Measurements from ENCODE around the gene DEFB123.

The DEFB123 gene, protein sequence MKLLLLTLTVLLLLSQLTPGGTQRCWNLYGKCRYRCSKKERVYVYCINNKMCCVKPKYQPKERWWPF

DNA sequence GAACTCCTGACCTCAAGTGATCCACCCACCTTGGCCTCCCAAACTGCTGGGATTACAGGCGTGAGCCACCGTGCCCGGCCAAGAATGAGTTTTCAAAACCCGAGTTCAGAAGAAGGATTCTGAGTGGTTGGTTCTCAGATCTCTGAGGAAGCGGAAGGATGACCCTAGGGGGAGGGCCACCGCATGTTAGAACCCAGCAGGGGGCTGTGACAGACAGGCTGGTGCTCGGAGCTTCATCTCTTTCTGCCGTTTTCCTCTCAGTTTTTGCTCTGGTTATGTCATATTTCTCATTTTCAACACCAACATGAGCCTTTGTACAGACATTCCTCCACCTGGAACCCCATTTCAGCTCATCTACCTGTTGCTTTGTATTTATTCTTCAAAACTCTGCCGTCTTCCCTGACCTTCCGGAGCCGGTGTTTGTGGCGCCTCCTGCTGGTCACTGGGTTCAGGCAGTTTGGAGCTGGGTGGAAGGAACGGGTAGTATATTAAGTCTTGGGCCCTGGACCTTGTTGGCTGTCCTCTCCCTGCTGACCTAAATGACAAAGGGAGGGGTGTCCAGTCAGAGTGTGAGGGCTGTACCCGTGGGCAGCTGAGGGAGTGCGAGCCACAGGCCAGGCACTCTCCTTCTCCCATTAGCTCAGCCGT lies at the start of gene DEFB123:
Gene DEFB123 (plus strand): TSS at position 621 of the 648 bp plus-strand sequence. CDS start 67 bp downstream, outside the sequence.
- no peak within 1 kb of the TSS for H3K4me3 ChIP-seq (ENCODE audit: low read length in 2 of 2)
- H3K4me1 ChIP-seq (ENCODE audit: control insufficient read depth in 2 of 2, insufficient read depth in 2 of 2, low read length in 2 of 2): no peaks in the 10 kb centered on the region
- H3K9me3 ChIP-seq (ENCODE audit: control insufficient read depth in 2 of 2, low read length in 2 of 2): no peaks in the 10 kb centered on the region
- H3K27me3 ChIP-seq (ENCODE audit: control insufficient read depth in 2 of 2, insufficient read depth in 2 of 2, low read length in 2 of 2): no peaks in the 10 kb centered on the region
- H3K27ac ChIP-seq (ENCODE audit: low read depth in 2 of 2, low read length in 2 of 2): no peak within 1 kb of the TSS
- no peak within 1 kb of the TSS for H3K9ac ChIP-seq (ENCODE audit: low read depth in 1 of 2, low read length in 2 of 2)
- H3K36me3 ChIP-seq (ENCODE audit: control insufficient read depth in 2 of 2, insufficient read depth in 2 of 2, low read length in 2 of 2): no peaks in the 10 kb centered on the region

DNA sequence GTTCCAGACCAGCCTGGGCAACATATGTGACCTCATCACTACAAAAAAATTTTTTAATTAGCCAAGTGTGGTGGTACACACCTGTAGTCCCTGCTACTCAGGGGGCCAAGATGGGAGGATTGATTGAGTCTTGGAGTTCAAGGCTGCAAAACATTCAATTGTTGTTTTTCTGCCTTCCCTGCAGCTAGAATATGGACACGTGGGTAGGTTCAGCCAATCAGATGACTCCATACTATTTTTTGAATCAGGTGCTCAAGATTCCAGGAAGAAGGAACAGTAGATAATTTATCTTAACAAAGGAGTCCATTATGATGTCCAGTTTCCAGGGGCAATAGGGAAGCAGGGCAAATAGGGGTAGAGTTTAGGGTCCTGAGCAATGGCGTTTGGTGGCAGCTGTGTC lies 47.6 kb upstream of the DEFB123 start:
- Histone ChIP-seq H3K27me3 (ENCODE audit: control insufficient read depth in 2 of 2, insufficient read depth in 2 of 2, low read length in 2 of 2) (no peaks in the 10 kb centered on the region), H3K27ac (ENCODE audit: low read depth in 2 of 2, low read length in 2 of 2) (no peak overlapping the region), H3K9me3 (ENCODE audit: control insufficient read depth in 2 of 2, low read length in 2 of 2) (no peaks in the 10 kb centered on the region), H3K9ac (ENCODE audit: low read depth in 1 of 2, low read length in 2 of 2) (no peak overlapping the region), H3K4me3 (ENCODE audit: low read length in 2 of 2) (no peak overlapping the region), H3K36me3 (ENCODE audit: control insufficient read depth in 2 of 2, insufficient read depth in 2 of 2, low read length in 2 of 2) (no peaks in the 10 kb centered on the region), H3K4me1 (ENCODE audit: control insufficient read depth in 2 of 2, insufficient read depth in 2 of 2, low read length in 2 of 2) (no peaks in the 10 kb centered on the region)

DNA sequence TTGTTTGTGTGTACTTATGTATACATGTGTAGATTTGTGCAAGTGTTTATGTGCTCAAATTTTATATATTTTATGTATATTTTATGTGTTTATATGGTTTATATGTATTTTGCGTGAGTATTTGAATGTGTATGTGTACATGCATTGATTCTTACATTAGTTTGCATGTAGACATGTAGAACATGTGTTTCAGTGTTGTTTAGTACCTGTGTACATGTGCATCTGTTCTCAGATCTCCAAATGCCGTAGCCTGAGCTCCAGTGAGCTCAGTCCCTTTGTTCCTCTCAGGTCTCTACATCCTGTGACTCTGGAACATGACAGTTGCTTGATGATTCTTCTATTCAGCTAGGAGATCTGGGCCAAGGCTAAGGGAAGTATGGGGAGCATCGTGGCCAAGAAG lies 45.5 kb upstream of the DEFB123 start:
- H3K27ac ChIP-seq (ENCODE audit: low read depth in 2 of 2, low read length in 2 of 2): no peak overlapping the region
- H3K9me3 ChIP-seq (ENCODE audit: control insufficient read depth in 2 of 2, low read length in 2 of 2): no peaks in the 10 kb centered on the region
- no peaks in the 10 kb centered on the region for H3K4me1 ChIP-seq (ENCODE audit: control insufficient read depth in 2 of 2, insufficient read depth in 2 of 2, low read length in 2 of 2)
- H3K9ac ChIP-seq (ENCODE audit: low read depth in 1 of 2, low read length in 2 of 2): no peak overlapping the region
- no peaks in the 10 kb centered on the region for H3K27me3 ChIP-seq (ENCODE audit: control insufficient read depth in 2 of 2, insufficient read depth in 2 of 2, low read length in 2 of 2)
- H3K4me3 ChIP-seq (ENCODE audit: low read length in 2 of 2): no peak overlapping the region
- H3K36me3 ChIP-seq (ENCODE audit: control insufficient read depth in 2 of 2, insufficient read depth in 2 of 2, low read length in 2 of 2): no peaks in the 10 kb centered on the region

DNA sequence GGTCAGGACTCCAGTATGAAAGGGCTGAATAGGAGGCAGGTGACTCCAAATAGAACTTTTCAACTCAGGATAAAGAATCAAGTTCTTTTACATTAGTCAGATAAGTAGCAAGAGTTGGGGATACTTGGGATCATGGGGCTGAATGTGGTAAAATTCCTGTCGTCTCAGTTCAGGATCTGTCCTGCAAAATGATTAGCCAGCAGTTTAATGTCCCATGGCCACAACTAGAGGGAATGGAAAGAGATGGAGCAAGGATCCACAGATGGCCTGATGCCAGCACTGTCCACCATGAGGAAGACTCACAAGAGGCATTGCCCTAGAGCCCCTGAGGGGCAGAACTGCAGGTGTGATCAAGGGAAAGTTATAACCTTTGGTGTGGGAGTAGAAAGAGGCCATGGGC lies 36.5 kb upstream of the DEFB123 start:
- Histone ChIP-seq H3K36me3 (ENCODE audit: control insufficient read depth in 2 of 2, insufficient read depth in 2 of 2, low read length in 2 of 2) (no peaks in the 10 kb centered on the region), H3K4me3 (ENCODE audit: low read length in 2 of 2) (no peak overlapping the region), H3K9ac (ENCODE audit: low read depth in 1 of 2, low read length in 2 of 2) (no peak overlapping the region), H3K9me3 (ENCODE audit: control insufficient read depth in 2 of 2, low read length in 2 of 2) (peaks cover 0 to 3% of the 10 kb centered on the region in 2 donors), H3K27ac (ENCODE audit: low read depth in 2 of 2, low read length in 2 of 2) (no peak overlapping the region), H3K4me1 (ENCODE audit: control insufficient read depth in 2 of 2, insufficient read depth in 2 of 2, low read length in 2 of 2) (no peaks in the 10 kb centered on the region), H3K27me3 (ENCODE audit: control insufficient read depth in 2 of 2, insufficient read depth in 2 of 2, low read length in 2 of 2) (peaks cover 0 to 3% of the 10 kb centered on the region in 2 donors)

DNA sequence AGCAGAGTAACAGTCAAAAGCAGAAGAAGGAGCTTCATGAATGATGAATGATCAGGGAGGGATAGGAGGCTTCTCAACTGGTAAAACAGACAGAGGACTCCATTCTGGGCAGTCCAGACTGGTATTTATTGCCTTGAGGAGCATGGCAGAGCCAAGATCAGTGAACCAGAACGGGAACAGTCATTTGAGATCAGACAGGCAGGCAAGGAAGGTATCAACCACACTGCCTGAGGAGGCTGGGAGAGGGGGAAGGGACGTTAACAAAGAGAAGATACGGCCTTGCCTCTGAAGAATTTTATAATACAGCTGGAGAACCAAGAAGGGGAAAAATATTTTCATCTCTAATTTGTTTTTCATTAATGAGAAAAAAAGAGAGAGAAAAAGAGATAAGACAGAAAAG lies 34.3 kb upstream of the DEFB123 start, which contains the start of gene DEFB121:
Gene DEFB121 (minus strand): TSS at position 101 of the 400 bp plus-strand sequence. CDS start 63 bp downstream, at position 38.
- H3K4me3 ChIP-seq (ENCODE audit: low read length in 2 of 2): no peak within 1 kb of the TSS
- no peaks in the 10 kb centered on the region for H3K36me3 ChIP-seq (ENCODE audit: control insufficient read depth in 2 of 2, insufficient read depth in 2 of 2, low read length in 2 of 2)
- no peaks in the 10 kb centered on the region for H3K4me1 ChIP-seq (ENCODE audit: control insufficient read depth in 2 of 2, insufficient read depth in 2 of 2, low read length in 2 of 2)
- no peak within 1 kb of the TSS for H3K27ac ChIP-seq (ENCODE audit: low read depth in 2 of 2, low read length in 2 of 2)
- no peak within 1 kb of the TSS for H3K9ac ChIP-seq (ENCODE audit: low read depth in 1 of 2, low read length in 2 of 2)
- H3K9me3 ChIP-seq (ENCODE audit: control insufficient read depth in 2 of 2, low read length in 2 of 2): peaks cover 0 to 3% of the 10 kb centered on the region in 2 donors
- H3K27me3 ChIP-seq (ENCODE audit: control insufficient read depth in 2 of 2, insufficient read depth in 2 of 2, low read length in 2 of 2): peaks cover 0 to 3% of the 10 kb centered on the region in 2 donors

DNA sequence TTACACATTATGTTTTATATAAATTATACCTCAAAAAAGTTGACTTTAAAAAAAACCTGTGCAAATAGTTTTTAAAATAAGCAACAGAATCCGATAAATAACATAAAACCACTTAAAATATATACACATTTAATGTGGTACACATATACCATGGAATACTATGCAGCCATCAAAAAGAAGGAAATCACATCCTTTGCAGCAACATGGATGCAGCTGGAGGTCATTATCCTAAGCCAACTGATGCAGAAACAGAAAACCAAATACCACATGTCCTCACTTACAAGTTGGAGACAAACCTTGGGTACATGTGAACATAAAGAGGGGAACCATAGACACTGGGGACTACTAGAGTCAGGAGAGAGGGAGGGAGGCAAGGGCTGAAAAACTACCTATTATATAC lies 30.4 kb upstream of the DEFB123 start:
- no peak overlapping the region for H3K9ac ChIP-seq (ENCODE audit: low read depth in 1 of 2, low read length in 2 of 2)
- no peaks in the 10 kb centered on the region for H3K4me1 ChIP-seq (ENCODE audit: control insufficient read depth in 2 of 2, insufficient read depth in 2 of 2, low read length in 2 of 2)
- no peaks in the 10 kb centered on the region for H3K27me3 ChIP-seq (ENCODE audit: control insufficient read depth in 2 of 2, insufficient read depth in 2 of 2, low read length in 2 of 2)
- H3K9me3 ChIP-seq (ENCODE audit: control insufficient read depth in 2 of 2, low read length in 2 of 2): no peaks in the 10 kb centered on the region
- no peak overlapping the region for H3K4me3 ChIP-seq (ENCODE audit: low read length in 2 of 2)
- no peaks in the 10 kb centered on the region for H3K36me3 ChIP-seq (ENCODE audit: control insufficient read depth in 2 of 2, insufficient read depth in 2 of 2, low read length in 2 of 2)
- H3K27ac ChIP-seq (ENCODE audit: low read depth in 2 of 2, low read length in 2 of 2): no peak overlapping the region

DNA sequence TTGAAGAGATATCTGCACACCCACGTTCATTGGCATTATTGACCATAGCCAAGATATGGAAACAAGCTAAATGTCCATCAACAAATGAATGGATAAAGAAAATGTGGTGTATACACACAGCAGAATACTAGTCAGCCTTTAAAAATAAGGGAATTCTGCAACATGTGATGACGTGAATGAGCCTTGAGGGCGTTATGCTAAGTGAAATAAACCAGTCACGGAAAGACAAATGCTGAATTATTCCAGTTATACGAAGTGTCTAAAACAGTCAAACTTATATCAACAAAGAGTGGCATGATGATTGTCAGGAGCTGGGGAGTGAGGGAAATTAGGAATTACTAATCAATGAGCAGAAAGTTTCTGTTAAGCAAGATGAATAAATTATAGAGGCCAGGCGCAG lies 26.1 kb upstream of the DEFB123 start:
- Histone ChIP-seq H3K9ac (ENCODE audit: low read depth in 1 of 2, low read length in 2 of 2) (no peak overlapping the region), H3K27me3 (ENCODE audit: control insufficient read depth in 2 of 2, insufficient read depth in 2 of 2, low read length in 2 of 2) (no peaks in the 10 kb centered on the region), H3K4me1 (ENCODE audit: control insufficient read depth in 2 of 2, insufficient read depth in 2 of 2, low read length in 2 of 2) (no peaks in the 10 kb centered on the region), H3K4me3 (ENCODE audit: low read length in 2 of 2) (no peak overlapping the region), H3K9me3 (ENCODE audit: control insufficient read depth in 2 of 2, low read length in 2 of 2) (no peaks in the 10 kb centered on the region), H3K27ac (ENCODE audit: low read depth in 2 of 2, low read length in 2 of 2) (no peak overlapping the region), H3K36me3 (ENCODE audit: control insufficient read depth in 2 of 2, insufficient read depth in 2 of 2, low read length in 2 of 2) (no peaks in the 10 kb centered on the region)

DNA sequence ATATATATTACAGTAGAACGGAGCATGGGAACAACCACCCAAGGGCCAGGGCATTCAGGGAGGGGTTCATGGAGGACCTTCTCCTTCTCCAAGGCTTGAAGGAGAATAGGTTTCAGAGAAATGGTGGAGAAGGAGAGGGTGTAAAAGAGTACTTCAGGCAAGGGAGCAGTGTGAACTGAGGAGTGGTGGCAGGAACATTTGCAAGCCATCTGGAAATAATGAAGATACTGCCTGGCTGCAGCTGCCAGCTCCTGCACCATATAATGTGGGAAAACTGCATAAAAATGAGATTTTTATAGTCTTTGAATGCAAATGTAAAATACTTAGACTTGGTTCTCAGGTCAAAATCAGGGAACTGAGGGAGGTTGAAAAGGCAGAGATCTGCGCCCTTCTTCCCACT lies 24.8 kb upstream of the DEFB123 start:
- no peak overlapping the region for H3K27ac ChIP-seq (ENCODE audit: low read depth in 2 of 2, low read length in 2 of 2)
- H3K4me3 ChIP-seq (ENCODE audit: low read length in 2 of 2): no peak overlapping the region
- H3K9ac ChIP-seq (ENCODE audit: low read depth in 1 of 2, low read length in 2 of 2): no peak overlapping the region
- H3K4me1 ChIP-seq (ENCODE audit: control insufficient read depth in 2 of 2, insufficient read depth in 2 of 2, low read length in 2 of 2): no peaks in the 10 kb centered on the region
- no peaks in the 10 kb centered on the region for H3K27me3 ChIP-seq (ENCODE audit: control insufficient read depth in 2 of 2, insufficient read depth in 2 of 2, low read length in 2 of 2)
- H3K36me3 ChIP-seq (ENCODE audit: control insufficient read depth in 2 of 2, insufficient read depth in 2 of 2, low read length in 2 of 2): no peaks in the 10 kb centered on the region
- no peaks in the 10 kb centered on the region for H3K9me3 ChIP-seq (ENCODE audit: control insufficient read depth in 2 of 2, low read length in 2 of 2)

DNA sequence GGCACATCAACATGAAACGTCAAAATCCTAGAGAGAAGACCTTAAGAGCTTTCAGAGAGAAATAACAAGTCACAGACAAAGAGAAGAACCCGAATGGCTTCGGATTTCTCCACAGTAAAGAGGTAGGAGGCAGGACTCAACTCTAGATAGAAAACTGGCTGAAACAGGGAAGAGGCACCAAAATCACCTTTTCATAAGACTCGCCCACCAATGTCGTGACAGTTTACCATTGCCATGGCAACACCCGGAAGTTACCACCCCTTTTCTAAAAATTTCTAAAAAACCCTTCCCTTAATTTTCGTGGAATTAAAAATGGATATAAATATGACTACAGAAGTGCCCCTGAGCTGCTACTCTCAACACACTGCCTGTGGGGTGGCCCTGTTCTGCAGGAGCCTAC lies 22.1 kb upstream of the DEFB123 start:
- no peak overlapping the region for H3K9ac ChIP-seq (ENCODE audit: low read depth in 1 of 2, low read length in 2 of 2)
- no peaks in the 10 kb centered on the region for H3K27me3 ChIP-seq (ENCODE audit: control insufficient read depth in 2 of 2, insufficient read depth in 2 of 2, low read length in 2 of 2)
- no peaks in the 10 kb centered on the region for H3K4me1 ChIP-seq (ENCODE audit: control insufficient read depth in 2 of 2, insufficient read depth in 2 of 2, low read length in 2 of 2)
- H3K9me3 ChIP-seq (ENCODE audit: control insufficient read depth in 2 of 2, low read length in 2 of 2): no peaks in the 10 kb centered on the region
- no peak overlapping the region for H3K4me3 ChIP-seq (ENCODE audit: low read length in 2 of 2)
- no peaks in the 10 kb centered on the region for H3K36me3 ChIP-seq (ENCODE audit: control insufficient read depth in 2 of 2, insufficient read depth in 2 of 2, low read length in 2 of 2)
- no peak overlapping the region for H3K27ac ChIP-seq (ENCODE audit: low read depth in 2 of 2, low read length in 2 of 2)

DNA sequence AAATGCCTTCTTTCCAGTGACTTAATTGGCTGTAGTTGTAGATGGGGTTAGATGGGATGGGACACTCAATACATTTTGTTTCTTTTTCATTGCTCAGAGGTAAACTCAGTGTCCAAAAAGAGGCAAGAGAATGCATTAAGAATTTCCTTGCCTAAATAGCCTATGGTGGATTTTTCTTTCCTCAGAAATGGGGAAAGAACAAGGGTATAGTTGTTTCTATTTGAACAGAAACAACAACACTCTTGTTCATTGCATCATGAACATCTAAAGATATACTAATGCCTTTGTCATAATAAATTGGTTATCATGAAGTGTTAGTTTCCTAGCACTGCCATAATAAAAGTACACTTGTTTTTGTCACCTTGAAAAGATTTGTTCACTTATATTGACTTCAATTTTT lies 14.6 kb upstream of the DEFB123 start:
- H3K36me3 ChIP-seq (ENCODE audit: control insufficient read depth in 2 of 2, insufficient read depth in 2 of 2, low read length in 2 of 2): no peaks in the 10 kb centered on the region
- no peaks in the 10 kb centered on the region for H3K4me1 ChIP-seq (ENCODE audit: control insufficient read depth in 2 of 2, insufficient read depth in 2 of 2, low read length in 2 of 2)
- H3K27ac ChIP-seq (ENCODE audit: low read depth in 2 of 2, low read length in 2 of 2): no peak overlapping the region
- H3K9me3 ChIP-seq (ENCODE audit: control insufficient read depth in 2 of 2, low read length in 2 of 2): no peaks in the 10 kb centered on the region
- H3K9ac ChIP-seq (ENCODE audit: low read depth in 1 of 2, low read length in 2 of 2): no peak overlapping the region
- H3K27me3 ChIP-seq (ENCODE audit: control insufficient read depth in 2 of 2, insufficient read depth in 2 of 2, low read length in 2 of 2): no peaks in the 10 kb centered on the region
- no peak overlapping the region for H3K4me3 ChIP-seq (ENCODE audit: low read length in 2 of 2)
